Hepatocyte (in vitro differentiated cells): ENCODE results near the gene ADCYAP1R1.

Source experiments
- CTCF ChIP-seq: fragments of 200-600 bp; sonication (generic); IDR thresholded peaks from 2 replicates; pipeline ENCODE4 v1.5.1; 2016; ENCODE audit warnings: antibody characterized with exemption, mild to moderate bottlenecking; ENCODE audit not compliant: poor library complexity
- EZH2phosphoT487 ChIP-seq: fragments of 200-600 bp; sonication (generic); IDR thresholded peaks from one replicate; pipeline ENCODE4 v1.6.1; 2018; ENCODE audit warnings: antibody characterized with exemption, mild to moderate bottlenecking, low read depth, moderate library complexity; ENCODE audit not compliant: unreplicated experiment, severe bottlenecking

GRCh38 chr7:31052487-31052840 lies 356 bp downstream of the ADCYAP1R1 start:
- TF ChIP-seq CTCF (no peak), EZH2phosphoT487 (no peak)
